ENCODE results near the gene SAE1.

Gene SAE1

DNA sequence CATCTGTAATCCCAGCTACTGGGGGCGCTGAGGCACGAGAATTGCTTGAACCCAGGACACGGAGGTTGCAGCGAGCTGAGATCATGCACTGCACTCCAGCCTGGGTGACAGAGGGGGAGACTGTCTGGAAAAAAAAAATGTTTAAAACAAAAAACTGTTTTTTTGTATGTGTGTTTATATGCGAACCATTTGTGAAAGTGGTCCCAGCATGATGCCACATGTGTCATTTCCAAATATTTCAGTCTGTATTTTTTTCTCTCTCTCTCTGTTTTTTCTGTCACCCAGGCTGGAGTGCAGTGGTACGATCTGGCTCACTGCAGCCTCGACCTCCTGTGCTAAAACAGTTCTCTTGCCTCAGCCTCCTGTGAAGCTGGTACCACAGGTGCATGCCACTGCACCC, 37.4 kb downstream of the SAE1 start:
- TF ChIP-seq CTCF (IDR thresholded peaks at IDR 0.05), result no peak
- H3K27ac Mint-ChIP-seq, result no peak overlapping the region
- no peaks in the 10 kb centered on the region for H3K27me3 Mint-ChIP-seq (ENCODE audit: low read depth, poor library complexity)
- H3K9me3 Mint-ChIP-seq, result no peaks in the 10 kb centered on the region
- H3K4me3 Mint-ChIP-seq, result no peak overlapping the region
- H3K4me1 Mint-ChIP-seq, result no peaks in the 10 kb centered on the region
- H3K36me3 Mint-ChIP-seq (ENCODE audit: low read depth), result peaks cover 51% of the 10 kb centered on the region
- no peak for DNase-seq

DNA sequence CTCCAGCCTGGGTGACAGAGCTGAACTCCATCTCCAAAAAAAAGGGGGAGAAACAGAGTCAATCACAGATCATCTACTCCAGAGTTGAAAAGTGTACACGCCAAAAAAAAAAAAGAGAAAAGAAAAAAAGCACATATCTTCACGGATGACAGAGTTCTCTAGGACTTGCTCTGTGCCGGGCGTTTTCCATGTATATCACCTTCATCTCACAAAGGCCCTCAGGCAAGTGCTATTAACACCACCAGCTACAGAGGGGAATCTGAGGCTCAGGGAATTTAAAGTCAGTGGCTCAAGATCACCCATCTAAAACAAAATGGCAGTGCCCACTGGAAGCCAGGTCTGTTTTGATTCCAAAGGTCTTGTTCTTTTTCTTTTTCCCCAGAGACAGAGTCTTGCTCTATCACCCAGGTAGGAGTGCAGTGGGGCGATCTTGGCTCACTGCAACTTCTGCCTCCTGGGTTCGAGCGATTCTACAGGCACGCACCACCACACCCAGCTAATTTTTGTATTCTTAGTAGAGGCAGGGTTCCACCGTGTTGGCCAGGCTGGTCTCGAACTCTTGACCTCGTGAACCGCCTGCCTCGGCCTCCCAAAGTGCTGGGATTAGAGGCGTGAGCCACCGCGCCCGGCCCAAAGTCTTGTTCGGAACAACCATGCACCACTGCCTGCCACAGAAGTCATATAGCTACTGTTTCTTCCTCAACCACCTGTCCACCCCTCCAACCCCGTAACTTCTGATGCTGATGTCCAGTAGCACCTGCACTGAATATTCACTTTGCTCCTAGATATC, 42.2 kb downstream of the SAE1 start:
- Mint-ChIP-seq H3K27ac (peak overlapping the region; percentile 77), H3K4me1 (no peaks in the 10 kb centered on the region), H3K27me3 (ENCODE audit: low read depth, poor library complexity) (no peaks in the 10 kb centered on the region), H3K9me3 (no peaks in the 10 kb centered on the region), H3K4me3 (no peak overlapping the region), H3K36me3 (ENCODE audit: low read depth) (peaks cover 65% of the 10 kb centered on the region)
- DNase-seq, result no peak
- TF ChIP-seq CTCF (IDR thresholded peaks at IDR 0.05), result no peak

- Mint-ChIP-seq H3K27ac (no peak overlapping the region), H3K27me3 (ENCODE audit: low read depth, poor library complexity) (no peaks in the 10 kb centered on the region), H3K4me1 (no peaks in the 10 kb centered on the region), H3K36me3 (ENCODE audit: low read depth) (peaks cover 58% of the 10 kb centered on the region), H3K4me3 (no peak overlapping the region), H3K9me3 (no peaks in the 10 kb centered on the region)
- no peak for DNase-seq
- TF ChIP-seq CTCF (IDR thresholded peaks at IDR 0.05), result no peak
These were observed 45.5 kb downstream of the SAE1 start for GRCh38 chr19:47176071-47176626.

DNA sequence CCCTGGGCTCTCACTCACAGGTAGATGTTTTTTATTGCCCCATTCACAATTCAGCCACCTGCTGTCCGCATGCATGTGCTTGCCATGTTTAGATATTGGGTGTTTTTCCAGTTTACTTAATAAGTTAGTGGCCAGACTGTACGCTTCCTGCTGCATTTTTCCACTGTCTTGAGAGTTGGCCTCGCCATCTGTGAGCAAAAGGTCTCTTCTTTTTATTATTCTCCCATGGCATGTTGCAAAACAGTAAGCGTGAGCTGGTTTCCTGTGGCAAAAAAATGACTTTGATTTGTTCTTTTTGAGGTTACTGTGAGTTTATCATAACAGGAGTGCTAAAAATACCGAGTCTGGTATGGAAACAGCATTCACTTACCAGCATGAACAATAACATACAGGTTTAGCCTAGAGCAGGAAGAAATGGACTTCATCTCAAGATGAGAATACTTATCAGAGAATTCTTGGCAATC, 46.0 kb downstream of the SAE1 start:
- peaks cover 58% of the 10 kb centered on the region for H3K36me3 Mint-ChIP-seq (ENCODE audit: low read depth)
- peak overlapping the region; percentile 77 for H3K27ac Mint-ChIP-seq

DNA sequence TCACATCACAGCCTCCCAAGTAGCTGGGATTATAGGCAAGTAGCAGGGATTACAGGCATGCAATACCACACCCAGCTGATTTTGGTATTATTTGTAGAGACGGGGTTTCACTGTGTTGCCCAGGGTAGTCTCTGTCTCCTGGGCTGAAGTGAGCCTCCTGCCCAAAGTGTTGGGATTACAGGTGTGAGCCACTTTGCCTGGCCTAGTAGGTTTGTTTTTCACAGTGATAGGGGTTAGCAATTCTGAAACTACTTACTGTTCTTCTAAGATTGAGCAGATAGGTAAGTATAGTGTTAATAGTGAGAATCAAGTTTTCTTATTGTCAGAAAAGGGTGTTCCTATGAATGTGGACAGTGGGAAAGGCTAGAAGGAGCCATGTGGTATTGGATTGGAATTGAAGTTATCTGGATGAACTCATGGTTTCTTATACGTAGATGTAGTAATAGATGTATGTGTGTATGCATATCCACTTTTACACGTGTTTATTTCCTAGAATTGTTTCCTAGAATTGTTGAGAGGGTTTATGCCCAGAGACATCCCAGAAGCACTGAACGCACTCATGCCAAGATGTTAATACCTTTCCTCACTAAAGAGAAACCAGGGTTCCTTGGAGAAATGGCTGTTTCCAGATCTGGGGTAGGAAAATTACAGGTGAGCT, 49.1 kb downstream of the SAE1 start:
- H3K9me3 Mint-ChIP-seq, result no peaks in the 10 kb centered on the region
- DNase-seq, result no peak
- peaks cover 19% of the 10 kb centered on the region for H3K4me1 Mint-ChIP-seq
- H3K4me3 Mint-ChIP-seq, result no peak overlapping the region
- H3K27ac Mint-ChIP-seq, result peak overlapping the region; percentile 19
- TF ChIP-seq CTCF (IDR thresholded peaks at IDR 0.05), result no peak
- H3K36me3 Mint-ChIP-seq (ENCODE audit: low read depth), result peaks cover 61% of the 10 kb centered on the region
- H3K27me3 Mint-ChIP-seq (ENCODE audit: low read depth, poor library complexity), result no peaks in the 10 kb centered on the region

More for the DNA sequence above, 46.0 kb downstream of the SAE1 start:
- Mint-ChIP-seq H3K27me3 (ENCODE audit: low read depth, poor library complexity) (no peaks in the 10 kb centered on the region), H3K4me1 (no peaks in the 10 kb centered on the region), H3K4me3 (no peak overlapping the region), H3K9me3 (no peaks in the 10 kb centered on the region)
- DNase-seq, result no peak
- TF ChIP-seq CTCF (IDR thresholded peaks at IDR 0.05), result no peak

Measured in nephron progenitor cell (in vitro differentiated cells).